AG08396 (cell line): ENCODE data around the gene TNRC6B.
"Not testable (repeated sequence)": the region's sequence is repeated elsewhere in the genome, so short reads cannot be mapped to it uniquely, and the experiment has no call there.

Experiments
- DNase-seq: peaks from one replicate; pipeline ENCODE4 v3.0.0; 2012; ENCODE audit warnings: low spot score, mixed read lengths

TNRC6B gene, protein sequence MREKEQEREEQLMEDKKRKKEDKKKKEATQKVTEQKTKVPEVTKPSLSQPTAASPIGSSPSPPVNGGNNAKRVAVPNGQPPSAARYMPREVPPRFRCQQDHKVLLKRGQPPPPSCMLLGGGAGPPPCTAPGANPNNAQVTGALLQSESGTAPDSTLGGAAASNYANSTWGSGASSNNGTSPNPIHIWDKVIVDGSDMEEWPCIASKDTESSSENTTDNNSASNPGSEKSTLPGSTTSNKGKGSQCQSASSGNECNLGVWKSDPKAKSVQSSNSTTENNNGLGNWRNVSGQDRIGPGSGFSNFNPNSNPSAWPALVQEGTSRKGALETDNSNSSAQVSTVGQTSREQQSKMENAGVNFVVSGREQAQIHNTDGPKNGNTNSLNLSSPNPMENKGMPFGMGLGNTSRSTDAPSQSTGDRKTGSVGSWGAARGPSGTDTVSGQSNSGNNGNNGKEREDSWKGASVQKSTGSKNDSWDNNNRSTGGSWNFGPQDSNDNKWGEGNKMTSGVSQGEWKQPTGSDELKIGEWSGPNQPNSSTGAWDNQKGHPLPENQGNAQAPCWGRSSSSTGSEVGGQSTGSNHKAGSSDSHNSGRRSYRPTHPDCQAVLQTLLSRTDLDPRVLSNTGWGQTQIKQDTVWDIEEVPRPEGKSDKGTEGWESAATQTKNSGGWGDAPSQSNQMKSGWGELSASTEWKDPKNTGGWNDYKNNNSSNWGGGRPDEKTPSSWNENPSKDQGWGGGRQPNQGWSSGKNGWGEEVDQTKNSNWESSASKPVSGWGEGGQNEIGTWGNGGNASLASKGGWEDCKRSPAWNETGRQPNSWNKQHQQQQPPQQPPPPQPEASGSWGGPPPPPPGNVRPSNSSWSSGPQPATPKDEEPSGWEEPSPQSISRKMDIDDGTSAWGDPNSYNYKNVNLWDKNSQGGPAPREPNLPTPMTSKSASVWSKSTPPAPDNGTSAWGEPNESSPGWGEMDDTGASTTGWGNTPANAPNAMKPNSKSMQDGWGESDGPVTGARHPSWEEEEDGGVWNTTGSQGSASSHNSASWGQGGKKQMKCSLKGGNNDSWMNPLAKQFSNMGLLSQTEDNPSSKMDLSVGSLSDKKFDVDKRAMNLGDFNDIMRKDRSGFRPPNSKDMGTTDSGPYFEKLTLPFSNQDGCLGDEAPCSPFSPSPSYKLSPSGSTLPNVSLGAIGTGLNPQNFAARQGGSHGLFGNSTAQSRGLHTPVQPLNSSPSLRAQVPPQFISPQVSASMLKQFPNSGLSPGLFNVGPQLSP (N-terminal part only)

DNA sequence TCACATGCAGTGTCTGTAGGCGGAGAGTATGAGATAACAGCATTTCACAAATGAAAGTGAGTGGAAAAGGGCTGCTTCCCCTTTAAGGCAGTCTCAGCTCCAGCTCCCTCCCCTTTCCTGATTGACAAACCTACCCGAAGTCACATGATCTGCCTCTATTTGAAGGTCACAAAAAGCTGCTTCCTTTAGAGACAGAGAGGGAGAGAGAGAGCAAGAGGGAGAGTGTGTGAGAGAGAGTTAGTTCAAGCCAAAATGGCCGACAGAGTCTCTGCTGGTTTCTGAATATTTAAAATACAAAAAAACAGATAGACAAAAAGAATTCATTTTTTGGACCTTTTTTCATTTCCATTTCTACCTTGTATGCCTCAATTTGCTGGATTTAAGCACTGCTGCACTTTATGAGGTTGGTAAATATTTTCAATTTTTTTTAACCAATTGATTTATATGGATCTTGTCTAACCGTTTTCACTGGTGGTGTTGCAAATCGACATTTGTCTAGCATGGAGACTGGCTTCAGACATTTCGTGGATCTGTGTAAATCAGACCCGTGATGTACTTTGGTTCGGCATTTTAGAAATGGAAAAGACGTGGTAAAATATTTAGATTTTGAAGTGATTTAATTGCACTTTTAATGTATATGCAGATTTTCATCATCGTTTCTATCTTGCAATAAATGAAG, at the start of gene TNRC6B:
TNRC6B (plus strand) TSS at position 188 of the 679 bp plus-strand sequence; CDS start at position 399, 211 bp downstream.
- DNase-seq, result peak; percentile 72

DNA sequence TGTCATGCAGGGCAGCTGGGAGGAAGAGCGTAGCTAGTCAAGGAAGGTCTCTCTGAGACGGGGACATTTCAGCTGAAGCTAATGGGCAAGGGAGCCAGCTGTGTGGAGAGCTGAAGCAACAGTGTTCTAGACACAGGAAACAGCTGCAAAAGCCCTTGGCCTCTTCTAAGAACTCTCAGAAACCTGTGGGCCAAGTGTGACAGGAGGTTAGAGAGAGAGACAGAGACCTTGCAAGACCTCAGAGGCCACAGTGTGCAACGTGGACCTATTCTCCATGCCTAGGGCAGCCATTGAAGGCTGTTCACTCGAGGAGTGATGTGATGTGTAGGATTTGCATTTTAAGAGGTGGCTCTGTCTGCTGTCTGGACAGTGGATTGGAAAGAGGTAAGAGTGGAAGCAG, 48.7 kb upstream of the TNRC6B start:
- no peak for DNase-seq

GRCh38 chr22:40137132-40137531, 40.6 kb upstream of the TNRC6B start:
- DNase-seq, result no peak

DNA sequence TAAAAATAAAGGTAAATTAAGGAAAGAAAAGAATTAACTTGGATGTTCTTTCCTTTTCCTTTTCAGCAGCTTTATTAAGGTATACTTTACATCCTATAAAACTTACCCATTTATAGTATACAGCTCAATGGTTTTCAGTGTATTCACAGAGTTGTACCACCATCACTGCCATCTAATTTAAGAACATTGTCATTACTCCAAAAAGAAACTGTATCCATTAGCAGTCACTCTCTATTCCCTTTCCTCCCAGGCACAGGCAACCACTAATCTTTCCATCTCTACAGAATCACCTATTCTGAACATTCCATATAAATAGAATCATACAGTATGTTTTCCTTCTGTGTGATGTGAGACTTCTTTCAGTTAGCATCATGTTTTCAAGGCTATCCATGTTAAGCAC, 38.9 kb upstream of the TNRC6B start:
- no peak for DNase-seq

- DNase-seq, result no peak
Observed at GRCh38 chr22:40147388-40148176, 30.1 kb upstream of the TNRC6B start.

GRCh38 chr22:40153192-40153591, 24.5 kb upstream of the TNRC6B start:
- no peak for DNase-seq

- no peak for DNase-seq
Observed at GRCh38 chr22:40153705-40154104, 24.0 kb upstream of the TNRC6B start.

- DNase-seq, result peak; percentile 45
Observed at GRCh38 chr22:40156001-40156516, 21.7 kb upstream of the TNRC6B start.

DNA sequence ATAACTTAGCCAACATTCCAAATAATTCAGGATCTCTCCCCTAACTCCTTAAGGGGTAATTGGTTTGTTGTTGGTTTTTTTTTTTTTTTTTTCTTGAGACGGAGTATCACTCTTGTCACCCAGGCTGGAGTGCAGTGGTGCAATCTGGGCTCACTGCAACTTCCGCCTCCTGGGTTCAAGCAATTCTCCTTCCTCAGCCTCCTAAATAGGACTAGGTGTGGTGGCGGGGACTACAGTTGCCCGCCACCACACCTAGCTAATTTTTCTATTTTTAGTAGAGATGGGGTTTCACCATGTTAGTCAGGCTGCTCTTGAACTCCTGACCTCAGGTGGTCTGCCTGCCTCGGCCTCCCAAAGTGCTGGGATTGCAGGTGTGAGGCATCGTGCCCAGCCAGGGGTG, 21.0 kb upstream of the TNRC6B start:
- not testable (repeated sequence) for DNase-seq

DNA sequence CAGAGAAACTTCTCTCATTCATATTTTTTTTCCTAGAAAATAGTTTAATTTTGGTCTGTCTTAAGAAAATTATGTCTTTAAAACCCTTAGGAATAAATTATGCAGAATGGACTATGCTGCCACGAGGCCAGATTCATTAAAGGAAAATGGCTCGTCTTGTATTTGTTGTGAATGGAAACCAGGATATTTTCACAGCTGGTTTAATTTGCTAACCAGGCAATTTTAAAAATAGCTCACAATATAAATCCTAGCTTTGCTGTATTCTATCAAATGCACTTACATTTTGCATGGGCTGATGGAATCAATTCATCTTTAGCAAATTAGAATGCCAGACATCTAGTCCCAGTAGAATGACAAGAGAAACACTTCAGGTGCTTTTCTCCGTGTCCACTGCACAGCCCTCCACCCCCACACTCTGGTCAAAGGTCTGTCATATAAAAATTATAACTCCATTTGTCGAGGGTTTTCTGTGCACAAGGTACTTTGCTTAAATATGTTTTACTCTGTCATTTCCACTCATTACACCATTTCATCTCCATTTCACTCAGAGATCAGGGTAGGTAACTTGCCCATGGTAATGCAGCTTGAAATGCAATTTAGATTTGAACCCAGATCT, 20.3 kb upstream of the TNRC6B start:
- DNase-seq, result no peak

- DNase-seq, result no peak
Observed at GRCh38 chr22:40161194-40161593, 16.5 kb upstream of the TNRC6B start.

- DNase-seq, result not testable (repeated sequence)
Observed at GRCh38 chr22:40165537-40165936, 12.2 kb upstream of the TNRC6B start.

GRCh38 chr22:40175611-40176244, 2.0 kb upstream of the TNRC6B start:
- no peak for DNase-seq

GRCh38 chr22:40176921-40177737, 596 bp upstream of the TNRC6B start:
- DNase-seq, result peak; percentile 29

- DNase-seq, result no peak
Observed at GRCh38 chr22:40178417-40179409, 988 bp downstream of the TNRC6B start.

- no peak for DNase-seq
Observed at GRCh38 chr22:40179526-40179925, 1.8 kb downstream of the TNRC6B start.

DNA sequence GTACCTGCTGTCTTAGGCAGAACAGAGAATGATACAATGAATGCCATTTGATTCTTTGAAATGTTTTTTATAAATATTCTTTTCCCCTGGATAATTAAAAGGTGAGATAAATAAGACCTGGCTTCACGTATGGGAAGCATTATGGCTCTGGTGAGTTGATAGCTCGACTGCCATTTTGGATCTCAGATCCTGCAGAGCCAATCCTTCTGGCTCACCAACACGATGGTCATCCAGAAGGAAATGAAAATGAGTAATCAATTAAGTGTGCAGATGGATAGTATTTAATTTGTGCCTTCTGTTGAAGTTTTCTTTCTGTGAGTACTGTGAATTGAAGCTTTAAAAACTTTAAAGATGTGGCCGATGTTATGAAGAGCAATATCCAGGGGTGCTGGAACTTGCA, 2.7 kb downstream of the TNRC6B start:
- no peak for DNase-seq
